ENCODE data around the gene SERPINA6. TPM values are rescaled to one million over a fixed set of nuclear protein-coding genes. Genes with fewer than 3 reads are reported as not detected.

The SERPINA6 gene
- total and polyA plus RNA-seq, 8 donors: 5.2 to 17.7 (median 13.1) TPM

DNA sequence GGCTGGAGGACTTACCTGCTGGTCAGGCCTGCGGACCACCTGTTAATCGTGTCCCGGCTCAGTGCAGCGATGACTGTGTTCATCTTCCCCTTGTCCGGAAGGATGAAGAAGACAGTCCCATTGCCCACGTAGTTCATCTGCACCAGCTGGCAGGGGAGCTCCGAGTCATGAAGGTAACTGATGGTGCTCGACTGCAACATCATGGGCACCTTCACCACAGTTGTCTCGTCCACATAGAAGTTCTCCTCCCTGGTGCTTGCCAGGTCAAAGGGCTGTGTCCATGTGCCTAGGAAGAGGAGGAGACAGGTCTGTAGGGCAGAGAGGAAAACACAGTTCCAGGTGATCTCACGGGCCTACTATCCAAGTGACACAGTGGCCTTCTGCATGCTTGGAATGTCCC is 13.4 kb downstream of the SERPINA6 start:
- no peak for DNase-seq
- Histone ChIP-seq H3K36me3 (no peaks in the 10 kb centered on the region), H3K27ac (no peak overlapping the region), H3K4me3 (no peak overlapping the region), H3K9me3 (no peaks in the 10 kb centered on the region), H3K27me3 (no peaks in the 10 kb centered on the region), H3K4me1 (no peaks in the 10 kb centered on the region)
- FAIRE-seq: no peak
- intact Hi-C loops (cut with DNase I): no loop called here
- no peak for ATAC-seq
- TF ChIP-seq, protein P1, sequence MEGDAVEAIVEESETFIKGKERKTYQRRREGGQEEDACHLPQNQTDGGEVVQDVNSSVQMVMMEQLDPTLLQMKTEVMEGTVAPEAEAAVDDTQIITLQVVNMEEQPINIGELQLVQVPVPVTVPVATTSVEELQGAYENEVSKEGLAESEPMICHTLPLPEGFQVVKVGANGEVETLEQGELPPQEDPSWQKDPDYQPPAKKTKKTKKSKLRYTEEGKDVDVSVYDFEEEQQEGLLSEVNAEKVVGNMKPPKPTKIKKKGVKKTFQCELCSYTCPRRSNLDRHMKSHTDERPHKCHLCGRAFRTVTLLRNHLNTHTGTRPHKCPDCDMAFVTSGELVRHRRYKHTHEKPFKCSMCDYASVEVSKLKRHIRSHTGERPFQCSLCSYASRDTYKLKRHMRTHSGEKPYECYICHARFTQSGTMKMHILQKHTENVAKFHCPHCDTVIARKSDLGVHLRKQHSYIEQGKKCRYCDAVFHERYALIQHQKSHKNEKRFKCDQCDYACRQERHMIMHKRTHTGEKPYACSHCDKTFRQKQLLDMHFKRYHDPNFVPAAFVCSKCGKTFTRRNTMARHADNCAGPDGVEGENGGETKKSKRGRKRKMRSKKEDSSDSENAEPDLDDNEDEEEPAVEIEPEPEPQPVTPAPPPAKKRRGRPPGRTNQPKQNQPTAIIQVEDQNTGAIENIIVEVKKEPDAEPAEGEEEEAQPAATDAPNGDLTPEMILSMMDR (IDR thresholded peaks at IDR 0.05): no peak
- 72 to 78% methylated on average over 10 of the region's 10 CpGs for WGBS, 2 donors

DNA sequence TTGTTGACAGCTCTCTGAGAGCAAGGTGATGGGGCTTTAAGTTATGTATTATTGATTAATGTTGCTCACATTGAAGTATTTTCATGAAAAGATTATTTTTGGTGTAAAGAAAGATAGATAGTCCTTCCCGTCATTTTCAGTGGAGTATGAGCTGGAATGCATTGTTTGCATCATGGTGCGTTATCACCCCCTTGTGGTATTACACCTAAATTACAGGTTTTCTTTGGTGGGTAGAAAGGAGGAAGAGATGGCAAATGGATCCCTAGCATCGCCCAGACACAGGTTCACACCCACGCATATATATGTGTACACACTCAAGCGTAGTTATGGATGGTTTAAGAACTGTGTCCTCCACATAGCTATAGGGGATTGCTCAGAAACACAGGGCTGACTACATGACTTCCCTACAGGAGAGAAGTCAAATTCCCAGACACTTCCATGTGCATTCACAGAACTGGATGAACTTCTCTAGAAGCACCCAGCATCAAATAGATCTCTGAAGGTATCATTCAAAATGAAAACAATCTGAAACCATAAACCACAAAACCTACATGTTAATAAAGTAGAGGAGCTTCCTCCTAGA is 15.6 kb downstream of the SERPINA6 start:
- no peak for FAIRE-seq
- ATAC-seq: no peak

DNA sequence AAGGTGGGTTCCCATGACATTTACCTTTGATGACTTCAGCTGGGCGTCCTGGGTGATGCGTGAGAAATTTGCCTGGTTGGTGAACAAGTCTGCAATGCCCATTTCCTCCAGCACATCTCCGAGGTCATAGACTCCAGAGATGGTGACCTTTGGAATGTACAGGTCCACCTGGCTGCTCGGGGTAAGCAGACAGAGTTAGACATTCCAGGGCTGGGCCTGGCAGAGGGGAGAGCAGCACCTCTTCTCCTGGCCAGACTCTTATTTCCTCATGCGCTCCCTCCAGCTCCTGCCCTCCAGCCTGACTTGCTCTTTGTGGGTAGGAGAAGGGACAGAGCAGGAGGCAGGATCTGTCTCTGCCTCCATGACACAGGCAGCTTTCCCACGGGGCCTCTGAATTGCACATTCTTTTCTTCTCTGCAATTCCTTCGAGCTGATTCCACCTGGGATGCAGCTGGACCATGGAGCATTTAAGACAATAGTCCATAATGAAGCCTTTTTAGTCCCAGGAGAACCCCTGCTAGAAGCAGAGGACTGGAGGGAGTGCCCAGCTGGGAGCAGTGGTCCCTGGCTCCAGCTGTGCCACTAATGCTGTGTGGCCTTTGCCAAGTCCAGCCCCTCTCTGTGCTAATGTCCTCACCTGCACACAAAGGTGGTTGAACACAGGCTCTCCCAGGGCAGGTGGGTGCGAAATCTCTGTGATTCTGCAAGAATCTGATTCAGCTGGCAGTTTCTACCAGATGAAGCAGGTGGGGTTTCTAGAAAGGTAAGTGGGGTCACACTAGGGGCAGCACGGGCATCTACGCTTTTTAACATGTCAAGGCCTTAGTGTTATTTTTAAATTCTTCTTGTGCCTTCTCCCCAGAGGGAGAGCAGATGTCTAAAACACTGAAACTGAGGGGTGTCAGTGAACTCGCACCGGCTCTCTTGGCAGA is 16.8 kb downstream of the SERPINA6 start:
- H3K36me3 ChIP-seq: no peaks in the 10 kb centered on the region

More for the DNA sequence above, 15.6 kb downstream of the SERPINA6 start:
- WGBS, 2 donors: 72% methylated on average over 5 of the region's 5 CpGs
- intact Hi-C loops (cut with DNase I): no loop called here
- no peak overlapping the region for H3K4me3 ChIP-seq
- H3K27me3 ChIP-seq: no peaks in the 10 kb centered on the region
- DNase-seq: no peak
- no peak overlapping the region for H3K27ac ChIP-seq
- H3K4me1 ChIP-seq: no peaks in the 10 kb centered on the region
- TF ChIP-seq, protein P1 (IDR thresholded peaks at IDR 0.05): no peak
- no peaks in the 10 kb centered on the region for H3K9me3 ChIP-seq
- H3K36me3 ChIP-seq: no peaks in the 10 kb centered on the region

DNA sequence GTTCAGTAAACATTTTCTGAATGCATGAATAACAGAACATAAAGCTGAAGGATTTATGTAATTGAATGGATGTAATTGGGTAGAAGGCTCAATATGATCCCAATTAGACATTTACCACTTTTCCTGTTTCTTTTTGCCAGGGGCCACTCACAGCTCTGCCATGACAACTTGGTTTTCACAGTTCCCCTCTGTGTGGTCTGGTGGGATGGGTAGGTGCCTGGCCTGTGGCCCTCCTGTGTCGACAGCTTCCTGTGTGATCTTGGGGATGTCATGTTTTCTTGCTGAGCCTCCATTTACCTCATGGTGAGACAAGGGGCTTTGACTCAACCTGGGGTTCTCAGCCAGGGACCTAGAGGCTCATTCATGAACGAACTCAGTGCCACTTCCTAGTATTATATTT is 17.5 kb downstream of the SERPINA6 start:
- Histone ChIP-seq H3K36me3 (no peaks in the 10 kb centered on the region), H3K4me3 (no peak overlapping the region), H3K27me3 (no peaks in the 10 kb centered on the region), H3K9me3 (no peaks in the 10 kb centered on the region), H3K4me1 (no peaks in the 10 kb centered on the region), H3K27ac (no peak overlapping the region)
- WGBS, 2 donors: 62 to 68% methylated on average over 2 of the region's 2 CpGs
- intact Hi-C loops (cut with DNase I): no loop called here
- TF ChIP-seq, protein P1 (IDR thresholded peaks at IDR 0.05): no peak
- ATAC-seq: no peak
- DNase-seq: no peak
- no peak for FAIRE-seq

More for the DNA sequence above, 16.8 kb downstream of the SERPINA6 start:
- 62 to 73% methylated on average over 12 of the region's 12 CpGs for WGBS, 2 donors
- Histone ChIP-seq H3K4me1 (no peaks in the 10 kb centered on the region), H3K4me3 (no peak overlapping the region), H3K27ac (no peak overlapping the region), H3K9me3 (no peaks in the 10 kb centered on the region), H3K27me3 (no peaks in the 10 kb centered on the region)
- ATAC-seq (no peak), DNase-seq (no peak), FAIRE-seq (no peak)
- intact Hi-C loops (cut with DNase I): no loop called here
- TF ChIP-seq, protein P1 (IDR thresholded peaks at IDR 0.05): no peak

DNA sequence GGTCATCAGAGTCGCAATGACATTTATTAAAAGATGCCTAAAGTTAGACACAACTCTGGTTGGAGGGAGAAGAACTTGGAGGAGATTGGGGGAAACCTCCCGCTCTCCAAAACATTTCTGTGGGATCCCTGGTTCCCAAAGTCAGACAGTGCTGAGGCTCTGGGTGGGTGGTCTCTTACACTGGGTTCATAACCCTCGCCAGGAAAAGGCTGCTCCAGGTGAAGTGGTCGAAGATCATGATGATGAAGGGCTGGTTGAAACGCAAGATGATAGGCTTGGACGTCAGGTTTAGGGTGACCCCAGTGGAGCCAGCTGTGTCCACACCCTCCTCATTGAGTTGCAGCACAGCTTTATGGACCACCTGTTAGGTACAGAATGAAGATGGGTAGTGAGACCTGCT is 18.9 kb downstream of the SERPINA6 start:
- ATAC-seq (no peak), DNase-seq (no peak)

More for the DNA sequence above, 18.9 kb downstream of the SERPINA6 start:
- H3K9me3 ChIP-seq: no peaks in the 10 kb centered on the region
- H3K4me1 ChIP-seq: no peaks in the 10 kb centered on the region
- H3K27me3 ChIP-seq: no peaks in the 10 kb centered on the region
- intact Hi-C loops (cut with DNase I): no loop called here
- H3K4me3 ChIP-seq: no peak overlapping the region
- no peak overlapping the region for H3K27ac ChIP-seq
- WGBS, 2 donors: 75 to 85% methylated on average over 6 of the region's 6 CpGs
- TF ChIP-seq, protein P1 (IDR thresholded peaks at IDR 0.05): no peak
- FAIRE-seq: no peak
- no peaks in the 10 kb centered on the region for H3K36me3 ChIP-seq
